ENCODE data around the gene PRM1.

PRM1 gene, protein sequence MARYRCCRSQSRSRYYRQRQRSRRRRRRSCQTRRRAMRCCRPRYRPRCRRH

GRCh38 chr16:11280616-11281522, at the start of gene PRM1:
Gene PRM1, minus strand, starts transcription at chr16:11281330. Its CDS starts 92 bp downstream, at chr16:11281238.
- DNase-seq: no peak

- DNase-seq: no peak
These were observed 49.6 kb upstream of the PRM1 start for GRCh38 chr16:11330526-11331237.

DNA sequence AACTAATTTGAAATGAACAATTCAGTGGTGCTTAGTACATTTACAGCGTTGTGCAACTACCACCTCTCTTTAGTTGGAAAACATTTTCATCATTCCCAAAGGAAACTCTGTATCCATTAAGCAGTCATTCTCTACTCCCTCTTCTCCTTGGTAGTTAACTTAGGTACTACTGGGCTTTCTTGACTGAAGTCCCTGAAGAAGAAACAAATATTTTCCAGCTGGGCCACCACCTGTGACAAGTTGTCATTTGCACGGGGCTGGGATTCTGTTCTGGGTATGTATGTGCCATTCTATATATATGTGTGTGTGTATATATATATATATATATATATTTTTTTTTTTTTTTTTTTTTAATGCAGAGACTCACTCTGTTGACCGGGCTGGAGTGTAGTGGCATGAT, 48.8 kb upstream of the PRM1 start:
- DNase-seq: no peak

- DNase-seq: no peak
These were observed 48.0 kb upstream of the PRM1 start for GRCh38 chr16:11329071-11329491.

GRCh38 chr16:11328172-11329070, 47.3 kb upstream of the PRM1 start:
- peak in 2 of 4 experiments; percentile 29 to 33 for DNase-seq

DNA sequence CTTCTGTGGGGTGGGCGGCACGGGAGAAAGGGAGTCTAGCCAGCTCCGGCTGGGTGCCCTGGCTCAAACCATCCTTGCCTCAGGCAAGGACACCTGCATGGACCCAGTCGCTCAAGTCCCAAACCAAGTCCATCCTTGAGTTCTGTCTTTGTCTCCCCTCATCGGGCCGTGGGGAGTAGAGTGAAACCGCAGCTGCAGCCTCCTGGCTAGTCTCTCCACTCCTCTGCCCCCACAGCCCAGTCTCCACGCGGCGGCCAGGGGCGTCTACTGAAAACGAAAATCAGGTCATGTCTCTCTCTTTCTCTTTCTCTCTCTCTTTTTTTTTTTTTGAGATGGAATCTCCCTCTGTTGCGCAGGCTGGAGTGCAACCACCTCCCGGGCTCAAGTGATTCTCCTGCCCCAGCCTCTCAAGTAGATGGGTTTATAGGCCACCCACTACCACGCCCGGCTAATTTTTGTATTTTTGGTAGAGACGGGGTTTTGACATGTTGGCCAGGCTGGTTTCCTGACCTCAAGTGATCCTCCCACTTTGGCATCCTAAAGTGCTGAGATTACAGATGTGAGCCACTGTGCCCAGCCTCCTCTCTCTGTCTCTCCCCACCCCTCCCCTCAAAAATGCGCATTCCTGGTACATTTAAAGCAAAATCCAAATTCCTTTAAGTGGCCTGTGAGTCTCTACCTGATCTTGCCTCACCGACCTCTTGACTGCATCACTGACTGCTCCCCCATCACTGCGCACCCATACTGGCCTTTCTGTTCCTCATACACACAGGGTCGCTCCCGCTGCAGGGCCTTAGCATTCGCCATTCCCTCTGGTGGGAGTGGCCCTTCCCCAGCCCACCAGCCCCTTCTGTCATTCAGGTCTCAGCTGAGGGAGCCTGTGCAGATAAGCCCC, 46.4 kb upstream of the PRM1 start:
- DNase-seq: no peak

- DNase-seq: no peak
These were observed 45.7 kb upstream of the PRM1 start for GRCh38 chr16:11326737-11327276.

DNA sequence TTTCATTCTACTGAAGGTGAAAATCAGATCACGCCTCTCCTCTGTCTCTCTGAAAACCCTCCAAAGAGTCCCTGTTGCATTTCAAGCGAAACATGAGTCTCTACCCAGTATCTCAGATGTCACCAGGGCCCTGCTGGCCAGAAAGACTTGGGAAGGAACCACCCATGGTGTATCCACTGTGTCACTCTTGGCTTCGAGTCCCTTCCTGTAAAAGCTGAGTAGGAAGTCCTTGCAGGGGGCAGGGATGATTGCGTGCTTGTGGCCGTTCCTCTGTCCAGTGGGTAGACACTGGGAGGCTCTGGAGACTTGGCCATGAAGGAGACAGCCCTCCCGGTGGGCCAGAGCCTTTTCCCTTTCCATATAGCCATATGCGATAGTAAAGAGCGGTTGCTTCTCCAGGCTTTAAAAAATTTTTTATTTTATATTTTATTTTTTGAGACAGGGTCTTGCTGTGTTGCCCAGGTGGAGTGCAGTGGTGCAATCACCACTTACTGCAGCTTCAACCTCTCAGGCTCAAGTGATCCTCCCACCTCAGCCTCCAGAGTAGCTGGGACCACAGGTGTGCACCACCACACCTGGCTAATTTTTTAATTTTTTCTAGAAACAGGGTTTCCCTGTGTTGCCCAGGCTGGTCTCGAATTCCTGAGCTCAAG, 45.1 kb upstream of the PRM1 start:
- no peak for DNase-seq

GRCh38 chr16:11325404-11326083, 44.4 kb upstream of the PRM1 start:
- DNase-seq: no peak

GRCh38 chr16:11323551-11324336, 42.6 kb upstream of the PRM1 start:
- DNase-seq: no peak

DNA sequence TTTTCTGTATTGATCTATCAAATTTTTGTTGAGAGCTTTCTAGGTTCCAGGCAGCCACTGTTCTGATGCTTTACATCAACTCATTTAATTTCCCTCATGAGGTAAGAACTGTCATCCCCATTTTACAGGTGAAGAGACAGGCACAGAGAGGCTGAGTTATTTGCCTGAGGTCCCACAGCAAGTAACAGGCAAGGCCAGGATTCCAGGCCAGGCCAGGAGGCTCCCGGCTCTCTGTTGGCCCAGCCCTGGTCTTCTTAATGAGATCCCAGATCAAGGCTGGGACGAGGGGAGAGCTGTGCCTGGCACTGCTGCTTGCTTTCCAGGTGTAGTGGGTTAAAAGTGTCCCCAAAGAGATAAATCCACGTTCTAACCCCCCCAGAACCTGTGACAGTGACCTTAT, 41.7 kb upstream of the PRM1 start:
- DNase-seq: no peak

GRCh38 chr16:11321662-11322061, 40.5 kb upstream of the PRM1 start:
- DNase-seq: no peak

GRCh38 chr16:11320170-11320569, 39.0 kb upstream of the PRM1 start:
- DNase-seq: no peak

DNA sequence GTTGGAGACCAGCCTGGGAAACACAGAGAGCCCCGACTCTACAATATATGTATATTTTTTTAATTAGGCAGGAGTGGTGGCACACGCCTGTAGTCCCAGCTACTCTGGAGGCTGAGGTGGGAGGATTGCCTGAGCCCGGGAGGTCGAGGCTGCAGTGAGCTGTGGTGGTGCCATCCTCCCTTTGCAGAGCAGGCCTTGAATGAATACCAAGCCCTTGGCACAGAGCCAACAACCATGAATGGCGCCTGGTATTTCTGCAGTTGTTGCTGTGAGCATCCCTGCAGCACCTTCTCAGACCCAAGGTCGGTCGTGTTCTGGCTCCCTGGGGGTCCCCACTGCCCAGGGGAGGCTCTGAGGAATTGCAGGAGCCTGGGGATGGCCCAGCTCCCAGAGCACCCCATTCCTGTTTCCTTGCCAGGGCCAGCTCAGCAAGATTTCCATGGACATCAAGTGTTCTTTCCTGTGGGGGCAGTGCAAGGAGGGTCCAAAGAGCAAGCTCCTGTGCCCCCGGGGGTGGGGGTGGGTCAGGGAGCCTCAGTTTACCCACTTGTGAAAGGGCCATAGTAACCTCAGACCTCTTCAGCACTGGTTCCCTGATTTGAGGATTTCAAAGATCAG, 38.5 kb upstream of the PRM1 start:
- DNase-seq: no peak

- DNase-seq: no peak
These were observed 37.7 kb upstream of the PRM1 start for GRCh38 chr16:11318817-11319216.

GRCh38 chr16:11316331-11317015, 35.3 kb upstream of the PRM1 start:
- DNase-seq: no peak

DNA sequence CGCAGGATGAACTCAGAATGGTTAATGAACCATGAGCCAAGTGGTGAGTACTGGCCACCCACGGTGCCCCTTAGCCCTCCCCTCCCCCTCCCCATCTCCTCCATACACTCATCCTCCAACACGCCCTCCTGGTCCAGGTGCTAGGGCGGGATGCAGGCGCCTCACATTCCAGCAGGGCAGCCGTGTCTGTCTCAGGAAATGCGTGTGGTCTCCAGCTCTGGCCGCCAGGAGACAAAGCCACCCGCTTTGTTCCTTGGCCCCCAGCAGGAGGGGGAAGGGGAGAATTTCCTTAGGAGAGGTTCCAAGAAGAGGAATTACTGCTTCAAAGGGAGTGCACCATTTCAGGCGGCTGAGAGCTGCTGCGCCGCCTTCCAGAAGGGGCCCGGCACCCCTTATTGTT, 34.4 kb upstream of the PRM1 start:
- DNase-seq: no peak

DNA sequence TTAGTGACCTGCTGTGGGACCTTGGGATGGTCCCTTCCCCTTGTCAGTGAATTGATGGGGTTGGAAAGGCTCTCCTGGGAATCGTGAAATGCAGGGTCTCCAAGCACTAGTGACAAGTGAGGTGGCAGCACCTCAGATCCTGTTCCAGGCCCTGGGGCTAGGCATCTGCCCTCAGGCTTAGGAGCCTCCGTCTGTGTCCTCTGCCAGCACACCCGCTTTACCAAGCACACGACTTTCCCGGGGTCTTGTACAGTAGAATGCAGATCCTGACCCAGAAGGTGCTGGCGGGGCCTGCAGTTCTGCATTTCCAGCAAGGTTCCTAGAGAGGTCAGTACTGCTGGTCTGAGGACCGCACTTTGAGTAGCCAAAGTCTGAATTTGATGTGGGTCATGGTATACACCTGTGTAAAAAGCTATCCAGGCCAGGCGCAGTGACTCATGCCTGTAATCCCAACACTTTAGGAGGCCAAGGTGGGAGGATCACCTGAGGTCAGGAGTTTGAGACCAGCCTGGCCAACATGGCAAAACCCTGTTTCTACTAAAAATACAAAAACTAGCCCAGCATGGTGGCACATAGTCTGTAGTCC, 33.3 kb upstream of the PRM1 start:
- no peak for DNase-seq
